ENCODE results near the gene CCDC82.
"Not testable (repeated sequence)": the region's sequence is repeated elsewhere in the genome, so short reads cannot be mapped to it uniquely, and the experiment has no call there.

CCDC82 gene

GRCh38 chr11:96389720-96390487 is at the start of gene CCDC82, which contains the start of gene JRKL:
TSS of gene CCDC82 (minus strand) at chr11:96389912. CDS start at chr11:96384747, 5,165 bp downstream.
TSS of gene JRKL (plus strand) at chr11:96390013. CDS start at chr11:96390650, 637 bp downstream.
- peak; percentile 97 for DNase-seq

GRCh38 chr11:96432654-96433053 is 42.9 kb upstream of the CCDC82 start:
- DNase-seq = not testable (repeated sequence)

GRCh38 chr11:96430668-96431067 is 41.0 kb upstream of the CCDC82 start:
- DNase-seq = no peak

- DNase-seq = no peak
Observed at GRCh38 chr11:96424693-96425092, 35.0 kb upstream of the CCDC82 start.

GRCh38 chr11:96413408-96413807 is 23.7 kb upstream of the CCDC82 start:
- DNase-seq = no peak

GRCh38 chr11:96412761-96413381 is 23.2 kb upstream of the CCDC82 start:
- no peak for DNase-seq

GRCh38 chr11:96411412-96411811 is 21.7 kb upstream of the CCDC82 start:
- DNase-seq = not testable (repeated sequence)

GRCh38 chr11:96400697-96401096 is 11.0 kb upstream of the CCDC82 start:
- DNase-seq = no peak

- DNase-seq = no peak
Observed at GRCh38 chr11:96397863-96398262, 8.2 kb upstream of the CCDC82 start.

GRCh38 chr11:96396637-96397036 is 6.9 kb upstream of the CCDC82 start:
- DNase-seq = no peak

- DNase-seq = no peak
Observed at GRCh38 chr11:96394773-96395172, 5.1 kb upstream of the CCDC82 start.

GRCh38 chr11:96393753-96394348 is 4.1 kb upstream of the CCDC82 start:
- DNase-seq = peak; percentile 38

GRCh38 chr11:96391698-96392307 is 2.1 kb upstream of the CCDC82 start:
- no peak for DNase-seq

GRCh38 chr11:96390488-96390792 is 728 bp upstream of the CCDC82 start:
- DNase-seq = peak; percentile 11

GRCh38 chr11:96388891-96389719 is 607 bp downstream of the CCDC82 start:
- peak; percentile 79 for DNase-seq

- no peak for DNase-seq
Observed at GRCh38 chr11:96385187-96385586, 4.5 kb downstream of the CCDC82 start.

GRCh38 chr11:96384156-96384555 is 5.6 kb downstream of the CCDC82 start:
- DNase-seq = no peak

GRCh38 chr11:96376796-96377195 is 12.9 kb downstream of the CCDC82 start:
- no peak for DNase-seq

- no peak for DNase-seq
Observed at GRCh38 chr11:96373826-96374225, 15.9 kb downstream of the CCDC82 start.

- DNase-seq = no peak
Observed at GRCh38 chr11:96367342-96367741, 22.4 kb downstream of the CCDC82 start.

GRCh38 chr11:96366024-96366423 is 23.7 kb downstream of the CCDC82 start:
- DNase-seq = no peak

GRCh38 chr11:96365493-96365892 is 24.2 kb downstream of the CCDC82 start:
- DNase-seq = no peak

- no peak for DNase-seq
Observed at GRCh38 chr11:96361778-96362177, 27.9 kb downstream of the CCDC82 start.
